Kidney (tissue), 14 donors: ENCODE measurements around the gene CWH43. TPM values are rescaled to one million over a fixed set of nuclear protein-coding genes. Genes with fewer than 3 reads are reported as not detected.

Experiments used
- DNase-seq, 5 donors: peaks; one replicate each; pipeline ENCODE4 v3.0.0-alpha.2; 2013 to 2020
- FAIRE-seq: peaks from 2 replicates; lab custom pipeline; 2012; peaks lifted over from hg19 to GRCh38; lab: Jason Lieb, UNC
- H3K27ac ChIP-seq, 2 donors: one replicate each; pipeline ENCODE4 v1.7.0; 2013; ENCODE audit warnings: low read depth in 2 of 2, low read length in 2 of 2, inconsistent platforms in 1 of 2
- H3K27me3 ChIP-seq: one replicate; pipeline ENCODE4 v1.7.1; 2013; ENCODE audit warnings: low read length, inconsistent platforms; ENCODE audit not compliant: control insufficient read depth, insufficient read depth
- H3K36me3 ChIP-seq, 3 donors: one replicate each; pipeline versions ENCODE4 v1.7.0 to v1.7.1; 2013; ENCODE audit warnings: low read length in 3 of 3, control low read depth in 1 of 3, inconsistent platforms in 1 of 3; ENCODE audit not compliant: insufficient read depth in 3 of 3, control insufficient read depth in 2 of 3
- H3K4me1 ChIP-seq, 3 donors: one replicate each; pipeline versions ENCODE4 v1.7.0 to v1.7.1; 2013; ENCODE audit warnings: low read length in 3 of 3, inconsistent platforms in 1 of 3, low read depth in 1 of 3; ENCODE audit not compliant: control insufficient read depth in 2 of 3, insufficient read depth in 2 of 3
- H3K4me3 ChIP-seq, 3 donors: one replicate each; pipeline versions ENCODE4 v1.7.0 to v1.8.1; 2013; ENCODE audit warnings: low read length in 3 of 3, control low read depth in 1 of 3, inconsistent platforms in 1 of 3
- H3K9ac ChIP-seq, 3 donors: one replicate each; pipeline versions ENCODE4 v1.7.0 to v1.7.1; 2013; ENCODE audit warnings: low read length in 3 of 3, control low read depth in 1 of 3, inconsistent platforms in 1 of 3
- H3K9me3 ChIP-seq, 3 donors: one replicate each; pipeline versions ENCODE4 v1.7.0 to v1.7.1; 2013; ENCODE audit warnings: low read length in 3 of 3, control low read depth in 1 of 3, inconsistent platforms in 1 of 3; ENCODE audit not compliant: control insufficient read depth in 2 of 3, insufficient read depth in 1 of 3
- CTCF ChIP-seq: IDR thresholded peaks from 3 replicates; pipeline ENCODE4 v1.5.1; 2012; ENCODE audit warnings: mild to moderate bottlenecking, moderate library complexity, borderline replicate concordance; ENCODE audit not compliant: insufficient read depth; ENCODE audit errors: extremely low read depth
- intact Hi-C: fragments of 100-400 bp; cut with DNase I; formaldehyde crosslinking; loops from one replicate; pipeline ENCODE4 v1.11.1; 2022
- polyA plus RNA-seq: library from polyadenylated mRNA; stranded (reverse); fragments of 350-450 nt; fragmentation: Illumina TruSeq; extraction: RNeasy Lipid Tissue Mini Kit (QIAGEN cat#74804); gene quantifications from one replicate; pipeline ENCODE4 v1.2.3, GENCODE V29; 2014; ENCODE audit warnings: low read depth, low replicate concordance; ENCODE audit not compliant: insufficient read depth
- total RNA-seq: library from RNA; stranded (reverse); fragmentation: NEBNext Ultra II Directional; extraction: Animal tissue kit (Norgen Biotek cat#: 25700); gene quantifications from one replicate; pipeline ENCODE4 v1.2.1, GENCODE V29; 2021
- donor health status: control.
- donor health status: control.
- donor health status: control.
- donor health status: control.
- donor health status: control.
- donor health status: DM: yes; HTN: yes; CAD: no.
- donor health status: Normal renal cell carcinoma (clear cell type).

CWH43 gene
- total and polyA plus RNA-seq, 2 donors from 2014 or later = 2.4 to 15.8 TPM

- no peaks in the 10 kb centered on the region for H3K27me3 ChIP-seq
- no peak for TF ChIP-seq CTCF
- H3K36me3 ChIP-seq = no peaks in the 10 kb centered on the region
- intact Hi-C loops = no loop called here
- DNase-seq (no peak), FAIRE-seq (no peak)
- no peak overlapping the region for H3K4me3 ChIP-seq
- H3K9me3 ChIP-seq = peaks cover 0 to 7% (median 0%) of the 10 kb centered on the region in 3 donors
- H3K9ac ChIP-seq = no peak overlapping the region
- H3K27ac ChIP-seq = no peak overlapping the region
- peaks cover 0 to 4% (median 0%) of the 10 kb centered on the region in 3 donors for H3K4me1 ChIP-seq
Measured at GRCh38 chr4:48939785-48940184, 46.3 kb upstream of the CWH43 start.

- TF ChIP-seq CTCF = no peak
- peak in 2 of 5 donors; percentile 31 to 36 for DNase-seq
- H3K9me3 ChIP-seq = peaks cover 0 to 2% (median 0%) of the 10 kb centered on the region in 3 donors
- no peak overlapping the region for H3K4me3 ChIP-seq
- H3K27ac ChIP-seq = no peak overlapping the region
- no peak overlapping the region for H3K9ac ChIP-seq
- peaks cover 0 to 4% (median 0%) of the 10 kb centered on the region in 3 donors for H3K4me1 ChIP-seq
- no peaks in the 10 kb centered on the region for H3K27me3 ChIP-seq
- H3K36me3 ChIP-seq = no peaks in the 10 kb centered on the region
- intact Hi-C loops = no loop called here
- FAIRE-seq = no peak
Measured at GRCh38 chr4:48943387-48943786, 42.7 kb upstream of the CWH43 start.

GRCh38 chr4:48944252-48944651 is 41.8 kb upstream of the CWH43 start:
- Histone ChIP-seq H3K9me3 (no peaks in the 10 kb centered on the region), H3K27me3 (no peaks in the 10 kb centered on the region), H3K27ac (no peak overlapping the region), H3K4me3 (no peak overlapping the region), H3K9ac (no peak overlapping the region), H3K4me1 (peaks cover 0 to 9% (median 0%) of the 10 kb centered on the region in 3 donors), H3K36me3 (no peaks in the 10 kb centered on the region)
- DNase-seq (no peak), FAIRE-seq (no peak)
- no peak for TF ChIP-seq CTCF
- intact Hi-C loops = no loop called here

- Histone ChIP-seq H3K4me3 (no peak overlapping the region), H3K36me3 (no peaks in the 10 kb centered on the region), H3K9me3 (no peaks in the 10 kb centered on the region), H3K27me3 (no peaks in the 10 kb centered on the region), H3K27ac (no peak overlapping the region), H3K9ac (no peak overlapping the region), H3K4me1 (peaks cover 0 to 5% (median 0%) of the 10 kb centered on the region in 3 donors)
- intact Hi-C loops = no loop called here
- DNase-seq (peak in 1 of 5 donors; percentile 7), FAIRE-seq (no peak)
- TF ChIP-seq CTCF = peak; percentile 23
Measured at GRCh38 chr4:48944756-48945241, 41.3 kb upstream of the CWH43 start.
